ENCODE measurements around the gene PAQR4. TPM values are rescaled to one million over a fixed set of nuclear protein-coding genes. Genes with fewer than 3 reads are reported as not detected.
A peak's percentile ranks its signal among the peaks of the same experiment; 100 is the strongest.

Gene PAQR4
- total RNA-seq, 1 donor from 2014 or later: 4.5 TPM

- peak; percentile 91 for DNase-seq (ENCODE audit: low spot score)
These were observed 11.4 kb downstream of the PAQR4 start, which contains the start of gene PKMYT1 for GRCh38 chr16:2980227-2981176. Gene PKMYT1 (minus strand): TSS chr16:2980446. CDS start chr16:2979657, 789 bp downstream.

- DNase-seq (ENCODE audit: low spot score): no peak
These were observed 12.2 kb downstream of the PAQR4 start for GRCh38 chr16:2981177-2981898.

GRCh38 chr16:2981899-2982250 is 12.7 kb downstream of the PAQR4 start:
- DNase-seq (ENCODE audit: low spot score): no peak

GRCh38 chr16:2982402-2982801 is 13.3 kb downstream of the PAQR4 start:
- DNase-seq (ENCODE audit: low spot score): no peak

- DNase-seq (ENCODE audit: low spot score): peak; percentile 86
These were observed 14.6 kb downstream of the PAQR4 start for GRCh38 chr16:2983706-2984136.

- DNase-seq (ENCODE audit: low spot score): no peak
These were observed 16.3 kb downstream of the PAQR4 start for GRCh38 chr16:2985462-2985861.

GRCh38 chr16:2985893-2986355 is 16.8 kb downstream of the PAQR4 start:
- DNase-seq (ENCODE audit: low spot score): no peak

GRCh38 chr16:2986623-2987188 is 17.6 kb downstream of the PAQR4 start:
- DNase-seq (ENCODE audit: low spot score): no peak

GRCh38 chr16:2987286-2987685 is 18.1 kb downstream of the PAQR4 start:
- DNase-seq (ENCODE audit: low spot score): no peak

- DNase-seq (ENCODE audit: low spot score): no peak
These were observed 18.7 kb downstream of the PAQR4 start for GRCh38 chr16:2987833-2988232.

GRCh38 chr16:2988590-2989099 is 19.5 kb downstream of the PAQR4 start:
- no peak for DNase-seq (ENCODE audit: low spot score)

GRCh38 chr16:2990891-2991290 is 21.7 kb downstream of the PAQR4 start:
- DNase-seq (ENCODE audit: low spot score): no peak

GRCh38 chr16:2991566-2992261 is 22.6 kb downstream of the PAQR4 start:
- DNase-seq (ENCODE audit: low spot score): no peak

GRCh38 chr16:2992383-2993081 is 23.4 kb downstream of the PAQR4 start:
- no peak for DNase-seq (ENCODE audit: low spot score)

GRCh38 chr16:2996298-2996697 is 27.1 kb downstream of the PAQR4 start:
- DNase-seq (ENCODE audit: low spot score): no peak

- DNase-seq (ENCODE audit: low spot score): no peak
These were observed 30.8 kb downstream of the PAQR4 start for GRCh38 chr16:2999929-3000328.

- no peak for DNase-seq (ENCODE audit: low spot score)
These were observed 31.4 kb downstream of the PAQR4 start for GRCh38 chr16:3000540-3000939.

- DNase-seq (ENCODE audit: low spot score): no peak
These were observed 32.2 kb downstream of the PAQR4 start for GRCh38 chr16:3001316-3001715.

GRCh38 chr16:3003582-3004270 is 34.6 kb downstream of the PAQR4 start:
- DNase-seq (ENCODE audit: low spot score): peak; percentile 96

- no peak for DNase-seq (ENCODE audit: low spot score)
These were observed 35.2 kb downstream of the PAQR4 start for GRCh38 chr16:3004319-3004718.
